ENCODE results near the gene DCTN1.

Gene DCTN1

GRCh38 chr2:74316627-74317295 lies 63.4 kb downstream of the DCTN1 start:
- TF ChIP-seq MAX (IDR thresholded peaks at IDR 0.05; ENCODE audit: low read depth, low read length), result no peak
- no peak for TF ChIP-seq MYC (IDR thresholded peaks at IDR 0.05; ENCODE audit: low read depth, low read length)
- TF ChIP-seq CTCF (IDR thresholded peaks at IDR 0.05; ENCODE audit: low read depth, low read length), result no peak
- no peak for DNase-seq (ENCODE audit: low read depth)
- no peak overlapping the region for H3K4me3 ChIP-seq (ENCODE audit: low read depth, low read length)

- no peak overlapping the region for H3K4me3 ChIP-seq (ENCODE audit: low read depth, low read length)
- no peak for TF ChIP-seq CTCF (IDR thresholded peaks at IDR 0.05; ENCODE audit: low read depth, low read length)
- no peak for TF ChIP-seq MAX (IDR thresholded peaks at IDR 0.05; ENCODE audit: low read depth, low read length)
- TF ChIP-seq POLR2A (IDR thresholded peaks at IDR 0.05; ENCODE audit: extremely low read depth, insufficient read length), result no peak
- DNase-seq (ENCODE audit: low read depth), result no peak
These were observed 66.0 kb downstream of the DCTN1 start for GRCh38 chr2:74314107-74314506.

- TF ChIP-seq MYC (IDR thresholded peaks at IDR 0.05; ENCODE audit: low read depth, low read length), result no peak
- TF ChIP-seq CTCF (IDR thresholded peaks at IDR 0.05; ENCODE audit: low read depth, low read length), result no peak
- no peak for TF ChIP-seq POLR2A (IDR thresholded peaks at IDR 0.05; ENCODE audit: extremely low read depth, insufficient read length)
- no peak for TF ChIP-seq MAX (IDR thresholded peaks at IDR 0.05; ENCODE audit: low read depth, low read length)
These were observed 66.6 kb downstream of the DCTN1 start for GRCh38 chr2:74313497-74313896.

GRCh38 chr2:74312913-74313312 lies 67.2 kb downstream of the DCTN1 start:
- no peak for TF ChIP-seq MAX (IDR thresholded peaks at IDR 0.05; ENCODE audit: low read depth, low read length)
- TF ChIP-seq CTCF (IDR thresholded peaks at IDR 0.05; ENCODE audit: low read depth, low read length), result no peak
- TF ChIP-seq POLR2A (IDR thresholded peaks at IDR 0.05; ENCODE audit: extremely low read depth, insufficient read length), result no peak
- TF ChIP-seq MYC (IDR thresholded peaks at IDR 0.05; ENCODE audit: low read depth, low read length), result no peak
- no peak for DNase-seq (ENCODE audit: low read depth)
- no peak overlapping the region for H3K4me3 ChIP-seq (ENCODE audit: low read depth, low read length)

More at GRCh38 chr2:74313497-74313896, 66.6 kb downstream of the DCTN1 start:
- no peak for DNase-seq (ENCODE audit: low read depth)
- no peak overlapping the region for H3K4me3 ChIP-seq (ENCODE audit: low read depth, low read length)
